HG03575 (cell line): Measurements from ENCODE around the gene NDUFB7.
"Not testable (repeated sequence)": the region's sequence is repeated elsewhere in the genome, so short reads cannot be mapped to it uniquely, and the experiment has no call there.

Source experiments
- ATAC-seq: cut with Tn5 transposase; IDR thresholded peaks from one replicate; pipeline ENCODE4 v1.9.1; 2021; ENCODE audit not compliant: unreplicated experiment, insufficient number of reproducible peaks, low FRiP score; ENCODE audit errors: extremely low read depth

Gene NDUFB7

GRCh38 chr19:14556662-14557188 lies 15.1 kb downstream of the NDUFB7 start:
- ATAC-seq = no peak

- no peak for ATAC-seq
Measured at GRCh38 chr19:14555918-14556661, 15.8 kb downstream of the NDUFB7 start.

- ATAC-seq = no peak
Measured at GRCh38 chr19:14554382-14554812, 17.5 kb downstream of the NDUFB7 start.

- ATAC-seq = no peak
Measured at GRCh38 chr19:14553939-14554243, 18.0 kb downstream of the NDUFB7 start.

GRCh38 chr19:14553042-14553938 lies 18.6 kb downstream of the NDUFB7 start:
- no peak for ATAC-seq

- ATAC-seq = not testable (repeated sequence)
Measured at GRCh38 chr19:14552006-14552360, 19.9 kb downstream of the NDUFB7 start.

GRCh38 chr19:14551134-14552005 lies 20.5 kb downstream of the NDUFB7 start:
- ATAC-seq = not testable (repeated sequence)

GRCh38 chr19:14550201-14550754 lies 21.6 kb downstream of the NDUFB7 start:
- ATAC-seq = no peak

- no peak for ATAC-seq
Measured at GRCh38 chr19:14545716-14546082, 26.2 kb downstream of the NDUFB7 start.

- ATAC-seq = no peak
Measured at GRCh38 chr19:14544977-14545715, 26.7 kb downstream of the NDUFB7 start.

GRCh38 chr19:14544047-14544446 lies 27.8 kb downstream of the NDUFB7 start:
- no peak for ATAC-seq

GRCh38 chr19:14542711-14543328 lies 29.0 kb downstream of the NDUFB7 start:
- ATAC-seq = no peak

- ATAC-seq = not testable (repeated sequence)
Measured at GRCh38 chr19:14541979-14542378, 29.9 kb downstream of the NDUFB7 start.

GRCh38 chr19:14540741-14541525 lies 30.9 kb downstream of the NDUFB7 start:
- ATAC-seq = no peak

- no peak for ATAC-seq
Measured at GRCh38 chr19:14536926-14537692, 34.8 kb downstream of the NDUFB7 start.

GRCh38 chr19:14533450-14533849 lies 38.4 kb downstream of the NDUFB7 start:
- ATAC-seq = no peak
